Cerebellar cortex (tissue), 1 donor: ENCODE data around the gene CTBP1.

Experiments
- DNase-seq: peaks from one replicate; pipeline ENCODE4 v3.0.0-alpha.2; 2015; ENCODE audit warnings: low spot score

CTBP1 gene

GRCh38 chr4:1210971-1211370 lies 38.0 kb downstream of the CTBP1 start:
- DNase-seq: no peak

GRCh38 chr4:1210241-1210841 lies 38.6 kb downstream of the CTBP1 start:
- DNase-seq: no peak

GRCh38 chr4:1209821-1210220 lies 39.1 kb downstream of the CTBP1 start:
- no peak for DNase-seq

GRCh38 chr4:1208970-1209704 lies 39.8 kb downstream of the CTBP1 start:
- peak; percentile 50 for DNase-seq

DNA sequence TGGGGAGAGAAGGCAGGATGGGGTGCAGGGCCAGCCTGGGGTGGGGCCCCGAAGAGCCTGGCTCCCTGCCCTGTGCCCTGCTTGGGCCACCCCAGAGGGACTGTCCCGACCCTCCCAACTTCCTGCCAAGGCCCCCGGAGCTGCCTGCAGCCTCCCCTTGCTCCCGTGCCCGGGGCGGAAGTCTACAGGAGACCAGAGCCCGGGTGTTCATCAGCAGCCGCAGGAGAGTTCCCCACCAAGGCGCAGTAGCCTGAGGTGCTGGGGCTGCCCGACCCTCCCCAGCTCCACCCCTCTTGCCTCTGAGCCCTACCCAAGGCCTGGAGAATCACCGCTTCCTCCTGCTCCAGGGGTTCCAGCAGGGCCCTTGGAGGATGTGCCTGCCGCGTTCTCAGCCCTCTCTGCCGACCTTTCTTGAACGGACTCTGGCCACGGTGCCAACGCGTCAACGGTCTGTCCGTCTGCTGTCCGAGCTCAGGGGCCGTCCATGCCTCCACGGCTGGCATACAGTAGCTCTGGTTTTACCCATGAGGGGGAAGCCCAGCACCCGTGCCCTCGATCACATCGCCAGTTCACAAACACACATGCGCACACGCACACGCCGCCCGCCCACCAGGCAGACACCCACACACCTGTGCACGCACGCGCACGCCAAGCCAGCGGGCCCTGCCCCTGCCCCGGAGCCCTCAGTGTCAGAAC lies 40.5 kb downstream of the CTBP1 start:
- DNase-seq: no peak

DNA sequence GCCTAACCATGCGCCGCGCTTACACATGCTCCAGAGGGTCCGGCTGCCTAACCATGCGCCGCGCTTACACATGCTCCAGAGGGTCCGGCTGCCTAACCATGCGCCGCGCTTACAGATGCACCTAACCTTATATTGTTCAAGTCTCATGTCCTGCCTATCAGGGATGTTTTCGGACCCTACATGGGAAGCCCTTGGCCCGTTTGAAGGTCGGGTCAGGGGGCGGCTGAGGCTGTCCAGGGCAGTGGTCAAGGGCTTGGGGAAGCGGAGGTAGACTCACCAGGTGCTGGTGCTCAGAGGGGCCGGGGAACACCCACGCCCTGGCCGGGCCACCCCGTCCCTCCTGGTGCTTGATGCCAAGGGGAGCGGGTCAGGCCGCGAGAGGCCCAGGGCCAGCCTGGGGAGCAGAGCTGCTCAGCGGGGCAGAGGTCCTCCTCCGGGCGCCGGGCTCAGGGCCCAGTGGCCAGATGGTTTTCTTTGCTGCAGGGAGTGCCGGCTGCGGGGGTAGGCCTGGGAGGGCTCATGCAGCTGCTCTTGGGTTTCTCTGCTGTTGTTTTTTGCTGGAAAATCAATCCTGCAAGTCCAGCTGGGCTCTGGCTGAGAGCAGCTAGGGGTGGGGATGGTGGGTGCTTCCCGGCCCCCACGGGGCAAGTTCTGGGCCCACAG lies 41.2 kb downstream of the CTBP1 start:
- peak; percentile 63 for DNase-seq

GRCh38 chr4:1207157-1207470 lies 41.8 kb downstream of the CTBP1 start:
- DNase-seq: no peak

DNA sequence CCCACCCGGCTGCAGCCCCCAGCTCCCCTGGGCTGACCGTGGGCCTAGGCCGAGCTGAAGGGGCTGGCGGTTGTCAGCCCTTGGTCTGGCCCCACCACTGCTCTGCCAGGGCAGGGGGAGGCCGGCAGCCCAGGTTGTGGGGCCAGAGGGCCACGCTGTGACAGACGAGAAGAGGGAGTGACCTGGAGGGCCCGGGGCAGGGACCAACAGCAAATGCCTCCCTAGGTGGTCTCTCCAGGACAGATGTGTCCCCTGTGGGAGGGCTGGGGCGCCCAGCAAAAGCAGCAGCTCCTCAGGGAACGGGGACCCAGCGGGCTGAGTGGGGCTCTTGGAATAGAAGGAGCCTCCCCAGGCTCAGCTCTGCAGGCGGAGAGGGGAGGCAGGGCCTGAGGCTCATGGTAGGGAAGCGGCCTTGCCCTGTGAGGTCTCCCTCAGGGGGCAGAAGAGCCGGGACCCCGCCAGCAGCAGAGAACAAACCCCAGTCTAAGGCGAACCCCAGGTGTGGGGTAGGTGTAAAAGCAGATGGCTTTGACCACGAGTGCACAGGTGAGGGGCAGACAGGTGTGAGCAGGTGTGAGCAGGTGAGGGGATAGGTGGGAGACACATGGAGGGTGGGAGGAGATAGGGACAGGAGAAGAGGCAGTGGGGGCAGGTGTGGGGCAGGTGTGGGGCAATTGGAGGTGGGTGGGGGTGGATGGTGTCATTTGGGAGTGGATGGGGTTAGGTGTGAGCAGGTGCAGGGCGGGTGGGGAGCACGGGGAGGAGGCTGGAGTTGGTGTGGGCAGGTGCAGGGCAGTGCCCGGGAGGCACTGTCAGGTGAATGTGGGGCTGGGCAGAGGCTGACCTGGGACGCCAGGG lies 42.4 kb downstream of the CTBP1 start:
- DNase-seq: no peak

GRCh38 chr4:1205586-1206298 lies 43.2 kb downstream of the CTBP1 start:
- DNase-seq: no peak

- DNase-seq: no peak
Measured at GRCh38 chr4:1204828-1205585, 43.9 kb downstream of the CTBP1 start.

DNA sequence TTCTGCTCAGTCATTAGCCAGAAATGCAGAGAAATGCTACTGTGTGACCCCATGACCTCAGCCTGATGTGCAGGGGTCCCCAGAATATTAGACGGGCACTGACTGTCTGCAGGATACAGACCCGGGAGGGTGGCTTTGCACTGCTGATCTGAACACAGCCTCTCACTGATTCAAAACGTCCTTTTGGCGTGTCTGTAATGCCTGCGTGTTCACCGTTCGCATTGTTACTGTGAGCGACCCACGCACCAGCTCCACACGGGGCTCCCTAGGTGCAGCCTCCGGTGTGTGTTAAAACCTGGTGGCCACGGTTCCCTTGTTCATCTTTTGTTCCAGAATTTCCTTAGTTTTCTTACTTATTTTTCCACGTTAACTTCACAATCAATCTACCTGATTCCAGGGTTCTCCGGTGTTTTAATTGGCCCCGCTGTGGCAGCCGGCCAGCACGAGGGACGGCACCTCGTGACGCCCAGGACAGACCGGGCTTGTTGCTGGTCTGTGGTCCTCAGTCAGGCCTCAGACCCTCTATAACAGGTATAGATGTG lies 44.6 kb downstream of the CTBP1 start:
- DNase-seq: no peak

- peak; percentile 80 for DNase-seq
Measured at GRCh38 chr4:1203026-1203616, 45.8 kb downstream of the CTBP1 start.

- no peak for DNase-seq
Measured at GRCh38 chr4:1202526-1203011, 46.4 kb downstream of the CTBP1 start.

DNA sequence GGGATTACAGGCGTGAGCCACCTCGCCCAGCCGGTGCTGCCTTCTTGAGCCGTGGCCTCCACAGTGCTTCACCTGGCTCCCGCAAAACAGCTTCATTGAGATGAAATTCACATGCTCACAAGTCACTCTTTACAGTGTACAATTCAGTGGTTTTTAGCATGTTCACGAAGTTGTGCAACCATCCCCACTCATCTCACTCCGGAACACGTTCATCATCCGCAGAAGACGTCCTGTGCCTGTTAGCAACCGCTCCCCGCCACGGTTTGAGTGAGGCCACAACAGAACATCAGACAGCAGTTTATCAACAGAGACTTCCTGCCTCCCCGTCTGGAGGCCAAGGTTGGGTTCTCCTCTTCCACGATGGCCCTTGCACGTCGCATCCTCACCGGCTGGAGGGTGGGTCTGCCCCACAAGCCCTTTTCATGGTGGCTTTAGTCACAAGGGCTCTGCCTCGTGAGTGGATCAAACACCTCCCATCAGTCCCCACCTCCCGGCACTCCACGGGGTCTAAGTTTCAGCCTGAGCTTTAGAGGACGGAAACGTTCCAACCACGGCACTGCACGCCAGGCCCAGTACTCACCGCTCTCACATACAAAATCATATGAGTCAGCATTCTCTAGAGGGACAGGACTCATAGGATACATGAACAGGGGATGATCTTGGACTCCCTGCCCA lies 46.9 kb downstream of the CTBP1 start:
- no peak for DNase-seq

DNA sequence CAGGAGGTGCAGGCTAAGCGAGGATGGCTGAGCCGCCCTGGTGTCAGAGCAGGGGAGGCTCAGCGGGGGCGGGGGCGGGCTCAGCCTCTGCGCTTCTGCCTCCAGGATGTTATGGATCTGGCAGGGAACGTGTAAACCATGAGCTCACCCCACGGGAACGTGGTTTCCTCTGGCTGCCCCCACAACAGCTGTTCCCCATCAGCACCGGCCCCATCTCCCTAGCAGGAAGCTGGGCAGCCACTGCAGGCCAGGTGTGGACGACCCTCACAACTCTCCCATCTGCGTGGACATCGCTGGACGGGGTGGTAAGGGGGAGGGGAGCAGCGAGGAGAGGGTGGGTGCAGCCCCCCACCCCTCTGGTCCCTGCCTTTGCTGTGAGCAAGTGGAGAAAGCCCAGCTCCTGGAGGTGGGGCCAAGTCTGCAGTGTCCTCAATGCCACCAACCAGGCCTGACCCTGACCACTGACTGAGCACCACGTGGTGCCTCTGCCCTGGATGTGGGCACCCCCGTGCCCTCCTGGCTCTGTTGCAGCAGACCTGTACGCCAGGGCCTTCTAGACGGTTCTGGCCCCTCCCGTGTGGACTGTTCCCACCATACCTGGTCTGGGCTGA lies 48.4 kb downstream of the CTBP1 start:
- DNase-seq: no peak

- DNase-seq: no peak
Measured at GRCh38 chr4:1199556-1200331, 49.2 kb downstream of the CTBP1 start.

GRCh38 chr4:1198098-1198844 lies 50.7 kb downstream of the CTBP1 start:
- no peak for DNase-seq
